Measurements from ENCODE around the gene BSDC1.

The BSDC1 gene

GRCh38 chr1:32327204-32327603, 67.0 kb downstream of the BSDC1 start:
- DNase-seq (ENCODE audit: low spot score in 2 of 2), result no peak
- Mint-ChIP-seq H3K4me1 (peaks cover 18% of the 10 kb centered on the region), H3K36me3 (ENCODE audit: insufficient read depth) (peaks cover 60% of the 10 kb centered on the region), H3K9me3 (no peaks in the 10 kb centered on the region), H3K27ac (ENCODE audit: low read depth) (peak overlapping the region; percentile 33), H3K27me3 (no peaks in the 10 kb centered on the region), H3K4me3 (no peak overlapping the region)
- no peak for ATAC-seq (replicated peaks; ENCODE audit: extremely low read depth, poor library complexity, severe bottlenecking)

DNA sequence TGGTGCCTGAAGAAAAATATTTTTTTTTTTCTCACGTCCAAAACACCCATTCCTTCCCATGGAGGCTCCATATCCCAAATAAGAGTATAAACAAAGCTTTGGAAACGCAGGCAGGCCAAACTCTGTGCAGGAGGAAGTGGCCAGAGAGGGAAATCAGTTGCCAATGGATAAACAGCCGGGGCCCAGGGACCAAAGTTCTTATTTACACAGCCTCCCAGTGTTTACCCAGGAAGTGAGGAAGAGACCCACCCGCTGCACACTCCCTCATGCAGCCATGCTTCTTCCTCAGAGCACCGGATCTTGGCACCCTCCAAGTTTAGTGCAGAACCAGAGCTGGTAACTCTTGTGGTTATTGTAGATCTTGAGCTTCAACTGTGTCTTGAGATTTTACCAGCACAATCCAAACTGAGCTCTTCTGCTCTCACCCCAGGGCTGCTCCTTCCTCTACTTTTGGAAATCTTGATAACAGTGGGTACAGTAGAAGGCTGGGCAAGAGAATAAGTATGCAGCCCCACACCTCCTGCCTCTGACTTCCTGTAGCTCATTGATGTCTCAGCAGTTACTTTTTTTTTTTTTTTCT, 72.4 kb downstream of the BSDC1 start:
- H3K9me3 Mint-ChIP-seq, result no peaks in the 10 kb centered on the region
- ATAC-seq (replicated peaks; ENCODE audit: extremely low read depth, poor library complexity, severe bottlenecking) (peak; percentile 80), DNase-seq (ENCODE audit: low spot score in 2 of 2) (peak in 1 of 2 donors; percentile 29)
- H3K27ac Mint-ChIP-seq (ENCODE audit: low read depth), result peak overlapping the region; percentile 72
- H3K27me3 Mint-ChIP-seq, result no peaks in the 10 kb centered on the region
- peaks cover 36% of the 10 kb centered on the region for H3K36me3 Mint-ChIP-seq (ENCODE audit: insufficient read depth)
- H3K4me1 Mint-ChIP-seq, result peaks cover 29% of the 10 kb centered on the region
- peak overlapping the region; percentile 33 for H3K4me3 Mint-ChIP-seq

DNA sequence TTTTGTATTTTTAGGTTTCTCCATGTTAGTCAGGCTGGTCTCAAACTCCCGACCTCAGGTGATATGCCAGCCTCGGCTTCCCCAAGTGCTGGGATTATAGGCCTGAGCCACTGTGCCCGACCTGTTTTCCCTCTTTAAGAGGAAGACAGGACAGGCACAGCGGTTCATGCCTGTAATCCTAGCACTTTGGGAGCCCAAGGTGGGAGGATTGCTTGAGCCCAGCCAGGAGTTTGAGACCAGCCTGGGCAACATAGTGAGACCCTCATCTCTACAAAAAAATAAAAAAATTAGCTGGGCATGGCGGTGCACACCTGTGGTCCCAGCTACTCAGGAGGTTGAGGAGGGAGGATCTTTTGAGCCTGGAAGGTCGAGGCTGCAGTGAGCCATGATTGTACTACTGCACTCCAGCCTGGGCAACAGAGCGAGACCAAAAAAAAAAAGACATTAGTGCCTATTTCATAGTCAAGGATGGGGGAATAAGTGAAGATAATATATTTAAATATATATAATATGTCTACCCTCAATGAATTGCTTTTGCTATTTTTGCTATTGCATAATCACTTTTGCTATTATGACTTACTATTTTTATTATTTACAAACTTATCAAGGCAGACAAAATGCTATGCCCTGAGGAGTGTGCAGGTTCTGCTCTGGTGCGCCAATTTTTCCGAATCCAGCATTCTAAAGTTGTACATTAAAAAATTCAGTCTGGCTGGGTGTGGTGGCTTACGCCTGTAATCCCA, 75.9 kb downstream of the BSDC1 start:
- Mint-ChIP-seq H3K4me1 (peaks cover 46% of the 10 kb centered on the region), H3K27me3 (no peaks in the 10 kb centered on the region), H3K27ac (ENCODE audit: low read depth) (no peak overlapping the region), H3K4me3 (no peak overlapping the region), H3K9me3 (no peaks in the 10 kb centered on the region), H3K36me3 (ENCODE audit: insufficient read depth) (peaks cover 25% of the 10 kb centered on the region)
- DNase-seq (ENCODE audit: low spot score in 2 of 2) (no peak), ATAC-seq (replicated peaks; ENCODE audit: extremely low read depth, poor library complexity, severe bottlenecking) (no peak)

DNA sequence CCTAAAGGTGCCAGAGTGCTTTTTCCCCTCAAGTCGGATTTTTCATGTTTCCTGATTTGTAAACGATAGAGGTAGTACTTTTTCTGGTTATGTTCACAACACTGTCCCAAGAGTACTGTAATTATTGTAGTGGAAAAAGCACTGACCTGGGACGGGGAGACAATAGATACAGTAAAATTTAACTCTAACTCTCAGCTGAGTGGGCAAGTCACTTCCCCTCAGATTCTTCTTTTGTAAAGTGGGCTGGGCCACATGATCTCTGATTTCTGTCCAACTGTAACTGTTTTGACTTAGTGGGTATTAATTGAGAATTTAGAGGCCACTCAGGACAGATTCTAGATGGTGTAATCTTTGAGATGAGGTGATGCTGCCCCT, 77.4 kb downstream of the BSDC1 start:
- Mint-ChIP-seq H3K4me3 (no peak overlapping the region), H3K36me3 (ENCODE audit: insufficient read depth) (peaks cover 22% of the 10 kb centered on the region), H3K9me3 (no peaks in the 10 kb centered on the region), H3K27ac (ENCODE audit: low read depth) (no peak overlapping the region), H3K27me3 (no peaks in the 10 kb centered on the region), H3K4me1 (peaks cover 35% of the 10 kb centered on the region)
- ATAC-seq (replicated peaks; ENCODE audit: extremely low read depth, poor library complexity, severe bottlenecking) (no peak), DNase-seq (ENCODE audit: low spot score in 2 of 2) (no peak)
